NCI-H82 (cell line): ENCODE data around the gene INPPL1.
"Not testable (repeated sequence)": the region's sequence is repeated elsewhere in the genome, so short reads cannot be mapped to it uniquely, and the experiment has no call there.

Experiments
- DNase-seq: peaks from one replicate; lab custom pipeline; 2025; lab: John Stamatoyannopoulos, UW

The INPPL1 gene

DNA sequence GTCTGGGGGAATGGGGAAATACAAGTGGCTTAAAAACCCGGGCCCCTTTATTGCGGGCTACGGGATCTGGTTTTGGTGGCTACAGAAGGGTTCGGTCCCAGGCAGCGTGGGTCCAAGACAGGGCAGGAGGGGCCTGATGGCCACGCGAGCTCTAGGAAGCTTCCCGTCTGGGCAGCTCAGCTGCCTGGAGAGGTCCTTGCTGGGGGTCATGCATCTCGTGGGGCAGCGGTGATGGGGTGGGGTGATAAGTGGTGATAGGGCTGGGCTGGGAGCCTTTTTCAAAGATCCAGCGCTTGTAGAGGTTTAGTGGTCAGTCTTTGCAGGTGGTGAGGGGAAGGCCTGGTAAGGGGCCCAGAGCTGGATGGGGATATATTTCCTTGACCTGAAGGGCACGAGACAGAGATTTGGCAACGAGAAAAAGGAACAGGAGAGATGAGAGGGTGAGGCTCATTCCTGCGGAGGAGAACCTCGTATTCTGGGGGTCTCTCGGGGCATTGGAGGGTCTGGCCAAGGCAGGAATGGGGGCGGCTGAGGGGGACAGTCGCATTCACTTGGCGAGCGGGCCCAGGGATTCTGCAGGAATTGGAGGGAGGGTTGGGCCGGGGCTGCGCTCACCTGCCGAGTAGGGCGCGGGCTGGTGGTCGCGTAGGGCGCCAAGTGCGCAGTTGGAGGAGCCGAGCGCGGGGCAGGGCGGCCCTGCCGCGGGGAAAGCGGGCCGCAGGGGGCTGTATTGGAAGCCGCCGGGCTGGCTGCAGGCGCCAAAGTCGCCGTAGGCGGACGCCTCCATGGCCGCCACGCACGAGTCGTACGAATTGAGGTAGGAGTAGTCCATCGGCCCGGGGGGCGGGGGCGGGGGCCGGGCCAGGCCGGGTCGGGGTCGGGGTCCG, 18.8 kb downstream of the INPPL1 start:
- no peak for DNase-seq

DNA sequence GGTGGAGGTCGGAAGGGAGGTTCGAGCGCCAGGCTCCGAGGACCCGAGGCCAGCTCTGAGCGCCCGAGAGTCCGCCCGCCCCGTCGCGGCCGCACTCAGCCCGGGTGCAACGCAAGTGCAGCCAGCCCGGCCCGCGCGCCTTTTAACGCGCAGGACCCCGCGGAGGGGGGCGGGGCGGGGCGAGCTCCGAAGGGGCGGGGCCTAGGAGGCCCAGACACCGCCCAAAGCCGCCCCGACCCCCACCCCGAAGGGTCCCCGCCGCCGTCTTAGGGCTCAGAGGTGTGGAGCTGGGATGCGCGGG, 19.4 kb downstream of the INPPL1 start, which contains the start of gene PHOX2A:
TSS of gene PHOX2A (minus strand) at position 117 of the 301 bp plus-strand sequence. CDS start 172 bp downstream, outside the sequence.
- DNase-seq: peak; percentile 56

DNA sequence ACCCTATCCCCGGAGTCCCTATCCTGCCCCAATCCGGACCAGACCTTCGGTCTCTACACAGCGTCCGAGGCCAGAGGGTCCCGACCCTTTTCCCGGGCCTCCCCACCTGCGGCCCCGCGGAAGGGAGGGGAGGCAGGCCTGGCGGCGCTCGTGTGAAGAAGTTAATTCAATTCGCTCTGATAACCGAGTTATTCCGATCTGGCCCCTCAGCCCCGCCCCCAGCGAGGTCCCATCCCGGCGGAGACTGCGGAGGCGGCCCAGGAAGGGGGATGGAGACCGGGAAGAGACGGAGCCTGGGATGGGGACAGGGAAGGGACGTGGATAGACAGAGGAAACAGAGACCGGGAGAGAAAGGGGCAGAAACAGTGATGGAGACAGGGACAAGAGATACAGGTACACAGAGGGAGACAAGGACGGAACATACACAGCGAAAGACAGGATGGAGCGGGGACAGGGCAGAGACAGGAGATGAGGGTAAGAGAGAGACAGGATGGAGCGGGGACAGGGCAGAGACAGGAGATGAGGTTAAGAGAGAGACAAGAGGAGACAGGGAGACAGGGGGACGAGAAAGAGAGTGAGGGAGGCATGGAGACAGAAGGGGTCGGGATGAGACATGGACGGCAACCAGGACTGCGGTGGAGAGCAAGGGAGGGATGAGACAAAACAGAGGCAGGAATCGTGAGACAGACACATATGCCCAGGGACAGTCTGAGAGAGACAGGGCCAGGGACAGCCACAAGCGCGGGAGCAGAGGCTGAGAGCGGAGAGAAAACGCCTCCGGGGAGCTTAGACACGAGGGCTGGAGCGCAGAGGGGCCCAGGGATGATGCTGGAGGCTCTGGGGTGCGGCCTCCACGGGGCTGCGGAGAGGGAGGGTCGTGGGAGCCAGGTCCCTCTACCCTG, 20.0 kb downstream of the INPPL1 start:
- peak; percentile 56 for DNase-seq

DNA sequence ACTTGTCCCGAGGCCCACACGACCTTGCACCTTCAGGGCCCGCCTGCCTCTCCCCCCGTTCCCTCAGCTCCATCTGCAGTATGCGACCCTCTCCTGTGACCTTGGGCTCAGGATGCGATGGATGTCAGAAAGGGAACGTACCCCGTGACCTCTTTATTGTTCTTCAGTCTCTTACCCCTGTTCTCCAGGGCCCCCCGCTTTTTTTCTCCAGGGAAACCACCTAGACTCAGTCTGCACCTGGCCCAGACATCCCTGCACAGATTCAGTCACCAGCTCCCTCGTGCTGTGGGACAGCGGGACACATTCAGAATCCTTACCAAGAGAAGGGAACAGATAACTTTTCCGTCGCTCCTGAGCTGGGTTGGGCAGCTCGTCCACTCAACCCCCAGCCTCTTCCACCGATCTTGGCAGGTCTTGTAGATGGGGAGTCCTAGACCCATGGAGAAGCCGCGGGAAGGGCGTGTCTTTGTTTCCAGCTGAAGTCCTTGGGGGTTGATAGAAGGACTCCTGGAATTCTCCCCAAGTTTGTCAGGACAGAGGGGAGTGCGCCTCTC, 20.8 kb downstream of the INPPL1 start:
- DNase-seq: no peak

DNA sequence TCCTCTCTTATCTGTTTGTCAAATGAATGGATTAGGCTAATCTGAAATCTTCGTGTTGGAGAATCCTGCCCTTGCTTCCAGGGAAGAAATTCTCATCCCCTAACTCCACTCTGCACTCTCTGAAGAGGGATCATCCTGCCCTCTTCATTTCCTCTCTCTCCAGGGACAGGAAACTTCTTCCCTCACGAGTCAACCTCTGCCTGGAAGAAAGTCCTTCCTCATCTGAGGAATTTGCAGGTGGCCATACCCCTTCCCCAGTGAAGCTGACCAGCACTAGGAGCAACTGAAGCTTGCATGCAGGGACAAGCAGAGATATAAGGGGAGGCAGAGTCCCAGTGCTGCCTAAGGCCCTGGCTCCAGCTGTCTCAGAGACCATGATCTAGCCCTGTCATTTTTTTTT, 23.0 kb downstream of the INPPL1 start:
- no peak for DNase-seq

DNA sequence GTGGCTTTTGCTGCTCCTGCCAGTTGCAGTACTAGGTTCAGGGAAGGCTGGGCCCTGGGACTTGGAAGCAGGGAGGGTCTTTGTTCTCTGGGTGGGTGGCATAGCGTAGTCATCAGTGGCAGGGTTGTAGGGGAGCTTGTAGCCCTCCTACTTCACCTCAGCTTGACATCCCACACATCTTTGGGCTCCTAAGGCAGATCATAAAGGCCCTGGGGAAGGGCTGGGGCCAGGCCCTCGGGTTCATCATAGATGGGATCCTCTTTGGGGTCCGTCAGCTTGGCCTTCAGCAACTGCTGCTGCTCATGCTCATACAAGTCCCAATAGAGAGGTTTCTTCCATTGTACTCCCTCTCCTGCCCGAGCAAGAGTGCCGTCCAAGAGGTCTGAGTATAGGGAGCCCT, 25.4 kb downstream of the INPPL1 start:
- DNase-seq: no peak

DNA sequence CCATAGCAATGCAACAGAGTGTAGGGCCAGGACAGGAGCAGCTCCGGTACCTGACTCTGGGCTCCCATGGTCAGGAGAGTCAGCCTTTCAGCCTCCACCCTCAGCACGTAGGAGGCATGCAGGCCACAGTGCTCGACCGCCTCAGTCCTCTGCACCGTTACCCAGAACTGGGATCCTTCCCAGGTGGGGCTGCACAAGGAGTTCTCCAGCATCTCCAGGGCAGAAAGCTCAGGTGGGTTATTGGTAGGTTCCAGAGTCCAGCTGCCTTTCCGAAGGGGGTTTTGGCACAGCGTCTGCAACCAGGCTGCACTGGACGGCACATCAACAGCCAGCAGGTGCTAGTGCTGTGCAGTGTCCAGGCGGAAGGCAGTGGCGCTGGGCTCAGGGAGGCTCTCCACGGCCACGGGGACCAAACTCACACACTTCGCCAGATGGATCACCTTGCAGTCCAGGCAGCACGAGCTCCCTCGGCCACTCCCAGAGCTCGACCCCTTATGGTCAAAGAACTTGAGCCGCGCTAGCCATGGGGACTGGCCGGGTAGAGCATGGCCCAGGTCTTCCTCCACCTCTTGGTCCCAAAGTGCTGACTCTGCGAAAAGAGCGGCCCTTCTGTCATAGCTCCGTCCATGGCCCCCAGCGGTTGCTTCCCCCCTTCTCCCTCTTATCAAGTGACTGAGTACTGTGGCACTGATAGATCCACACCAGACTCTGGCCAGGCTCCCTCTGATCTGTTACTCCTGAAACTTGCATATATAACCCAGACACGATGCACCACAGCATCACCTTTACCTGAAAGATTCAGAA, 26.3 kb downstream of the INPPL1 start:
- DNase-seq: no peak

DNA sequence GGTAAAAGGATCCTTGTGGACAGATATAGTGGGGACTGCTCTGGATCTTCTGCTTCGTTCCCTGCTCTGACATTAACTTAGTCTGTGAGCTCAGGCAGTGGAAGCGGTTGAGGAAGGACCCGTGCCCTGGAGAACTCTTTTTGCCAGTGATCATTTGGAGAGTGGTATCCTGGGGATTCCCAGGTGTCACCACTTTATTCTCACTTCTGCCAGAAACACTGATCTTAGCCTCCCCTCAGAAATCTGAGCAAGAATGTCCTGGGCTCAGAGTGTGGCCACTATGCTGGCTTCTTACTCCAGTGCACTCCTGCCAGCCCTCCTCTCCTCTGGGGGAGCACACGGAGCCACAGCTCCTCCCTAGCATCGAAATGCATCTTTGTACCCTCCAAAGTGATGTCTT, 27.0 kb downstream of the INPPL1 start:
- DNase-seq: no peak

DNA sequence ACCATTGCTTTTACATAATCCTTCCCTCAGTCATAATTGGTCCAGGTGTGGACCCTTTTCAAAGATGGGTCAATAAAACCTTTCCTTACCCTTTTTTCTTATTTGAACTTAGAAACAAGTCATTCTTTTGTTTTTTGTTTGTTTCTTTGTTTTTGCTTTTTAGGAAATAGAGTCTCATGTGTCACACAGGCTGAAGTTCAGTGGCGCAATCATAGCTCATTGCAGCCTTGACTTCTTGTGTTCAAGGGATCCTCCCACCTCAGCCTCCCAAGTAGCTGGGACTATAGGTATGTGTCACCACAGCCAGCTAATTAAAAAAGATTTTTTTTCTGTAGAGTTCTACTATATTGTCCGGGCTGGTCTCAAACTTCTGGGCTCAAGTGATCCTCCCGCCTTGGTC, 28.8 kb downstream of the INPPL1 start:
- DNase-seq: no peak

DNA sequence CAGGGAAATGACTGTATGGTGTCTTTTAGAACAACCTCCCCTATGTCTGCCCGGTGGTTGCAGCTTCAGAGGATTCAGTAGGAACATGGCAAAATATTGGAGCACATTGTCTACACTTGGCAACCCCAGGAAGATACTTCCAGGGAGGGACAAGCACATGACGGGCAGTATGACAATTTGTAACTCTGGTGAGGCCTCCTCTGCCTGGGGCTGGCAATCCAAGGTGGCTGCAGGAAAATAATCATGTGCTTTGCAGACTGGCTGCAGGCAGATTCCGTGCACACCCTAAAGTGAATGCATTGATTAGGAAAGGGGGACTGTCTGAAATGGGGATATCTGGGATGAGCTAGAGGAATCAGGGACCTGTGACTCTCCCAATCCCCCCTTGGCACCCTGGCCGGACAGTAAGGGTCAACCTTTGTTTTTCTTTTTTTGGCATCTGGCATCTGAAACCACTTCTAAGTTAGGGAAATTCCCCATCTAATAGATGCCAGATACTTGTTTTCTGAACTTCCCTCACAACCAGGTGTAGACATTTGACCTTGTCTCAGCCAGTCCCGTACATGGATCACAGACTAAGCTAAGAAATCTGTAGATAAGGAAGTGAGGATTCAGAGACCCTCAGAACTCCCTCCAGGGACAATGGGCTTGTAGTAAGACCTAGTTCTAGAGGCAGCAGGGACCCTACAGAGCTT, 29.9 kb downstream of the INPPL1 start:
- no peak for DNase-seq

DNA sequence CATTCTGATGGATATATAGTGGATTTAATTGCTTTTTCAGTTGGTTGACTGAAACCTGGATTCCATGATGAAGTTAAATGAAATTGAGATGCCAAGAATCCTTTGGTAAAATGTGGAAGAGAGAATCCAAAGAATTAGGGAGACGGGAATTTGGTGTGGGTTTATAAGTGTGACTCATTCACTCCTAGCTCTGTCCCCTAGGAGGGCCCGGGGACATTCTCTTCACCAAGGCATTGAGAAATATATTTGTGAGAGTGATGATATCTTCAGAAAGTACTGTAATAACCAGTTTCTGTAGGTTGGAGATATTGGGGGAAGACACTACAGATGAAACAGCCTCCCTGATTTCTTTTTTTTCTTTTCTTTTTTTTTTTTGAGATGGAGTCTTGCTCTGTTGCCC, 33.0 kb downstream of the INPPL1 start:
- DNase-seq: no peak

DNA sequence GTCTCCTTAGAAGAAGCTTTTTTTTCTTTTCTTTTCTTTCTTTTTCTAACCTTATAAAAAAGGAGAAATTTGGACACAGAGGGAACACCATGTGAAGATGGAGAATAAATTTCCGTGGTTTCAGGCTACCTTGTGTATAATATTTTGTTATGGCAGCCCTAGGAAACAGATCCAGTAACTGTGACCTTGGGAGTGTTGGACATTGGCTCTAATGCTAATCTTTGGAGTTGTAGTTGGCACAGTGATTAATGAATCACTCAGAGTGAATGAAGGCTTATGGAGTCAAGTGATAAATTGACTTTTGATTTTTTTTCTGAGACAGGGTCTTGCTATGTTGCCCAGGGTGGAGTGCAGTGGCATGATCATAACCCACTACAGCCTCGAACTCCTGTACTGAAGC, 34.9 kb downstream of the INPPL1 start:
- DNase-seq: no peak

DNA sequence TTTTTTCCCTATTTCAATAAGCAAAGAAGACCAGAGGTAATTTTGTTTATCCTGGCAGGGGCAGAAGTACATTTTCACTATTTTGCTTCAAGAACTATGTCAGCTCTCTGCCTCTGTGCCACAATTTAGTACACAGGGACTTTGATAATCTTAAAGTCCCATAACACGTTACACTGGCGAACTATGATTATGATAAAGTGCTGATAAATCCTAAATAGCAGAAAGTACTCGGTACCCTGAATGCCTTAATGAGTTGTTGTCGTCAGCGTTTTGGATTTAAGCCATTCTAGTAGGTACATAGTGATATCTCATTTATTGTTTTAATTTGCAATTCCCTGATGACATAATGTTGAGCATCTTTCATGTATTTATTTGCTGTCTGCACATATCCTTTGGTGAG, 36.0 kb downstream of the INPPL1 start:
- no peak for DNase-seq

DNA sequence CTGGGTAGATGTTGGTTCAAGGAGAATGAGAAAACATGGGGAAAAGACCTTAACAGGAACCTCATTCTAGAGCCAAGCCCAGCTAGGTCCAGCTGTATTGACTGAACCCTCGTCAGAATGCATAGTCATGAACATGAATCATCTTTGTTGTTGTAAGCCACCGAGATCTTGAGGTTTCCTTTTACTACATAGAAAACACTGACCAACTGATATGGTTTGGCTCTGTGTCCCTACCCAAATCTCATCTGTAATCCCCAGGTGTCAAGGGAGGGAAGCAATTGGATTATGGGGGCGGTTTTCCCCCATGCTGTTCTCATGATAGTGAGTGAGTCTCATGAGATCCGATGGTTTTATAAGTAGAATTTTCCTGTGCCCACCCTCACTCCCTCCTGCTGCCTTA, 38.8 kb downstream of the INPPL1 start:
- peak; percentile 32 for DNase-seq

DNA sequence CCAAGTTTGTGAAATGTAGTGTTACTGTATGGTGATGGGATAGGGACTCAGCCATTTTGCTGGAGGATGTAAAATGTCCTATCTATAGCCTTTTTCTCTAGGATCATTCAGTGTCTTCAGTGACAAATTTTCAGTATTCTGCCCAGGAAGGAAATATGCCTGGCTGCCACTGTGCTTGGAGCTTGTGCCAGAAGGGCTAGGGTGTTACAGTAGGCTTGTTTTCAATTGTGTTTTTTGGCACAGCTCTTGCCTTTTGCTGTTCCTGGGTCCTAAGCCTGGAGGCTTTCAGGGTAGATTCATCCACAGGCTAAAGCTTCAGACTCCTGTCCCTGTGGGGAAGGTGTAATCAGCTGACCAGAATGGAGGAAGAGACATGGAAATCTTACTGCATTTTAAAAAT, 41.4 kb downstream of the INPPL1 start:
- DNase-seq: no peak

DNA sequence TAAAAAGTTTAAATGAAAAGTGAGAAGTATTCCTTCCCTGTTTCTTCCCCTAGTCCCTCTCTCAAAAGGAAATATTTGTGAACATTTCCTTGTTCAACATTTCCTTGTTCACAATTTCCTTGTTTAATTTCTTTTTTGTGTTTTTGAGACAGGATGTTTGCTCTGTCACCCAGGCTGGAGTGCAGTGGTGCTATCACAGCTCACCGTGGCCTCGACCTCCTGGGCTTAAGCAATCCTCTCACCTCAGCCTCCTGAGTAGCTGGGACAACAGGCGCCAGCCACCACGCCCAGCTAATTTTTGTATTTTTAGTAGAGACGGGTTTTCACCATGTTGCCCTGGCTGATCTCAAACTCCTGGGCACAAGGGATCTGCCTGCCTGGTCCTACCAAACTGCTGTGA, 42.4 kb downstream of the INPPL1 start:
- DNase-seq: not testable (repeated sequence)

DNA sequence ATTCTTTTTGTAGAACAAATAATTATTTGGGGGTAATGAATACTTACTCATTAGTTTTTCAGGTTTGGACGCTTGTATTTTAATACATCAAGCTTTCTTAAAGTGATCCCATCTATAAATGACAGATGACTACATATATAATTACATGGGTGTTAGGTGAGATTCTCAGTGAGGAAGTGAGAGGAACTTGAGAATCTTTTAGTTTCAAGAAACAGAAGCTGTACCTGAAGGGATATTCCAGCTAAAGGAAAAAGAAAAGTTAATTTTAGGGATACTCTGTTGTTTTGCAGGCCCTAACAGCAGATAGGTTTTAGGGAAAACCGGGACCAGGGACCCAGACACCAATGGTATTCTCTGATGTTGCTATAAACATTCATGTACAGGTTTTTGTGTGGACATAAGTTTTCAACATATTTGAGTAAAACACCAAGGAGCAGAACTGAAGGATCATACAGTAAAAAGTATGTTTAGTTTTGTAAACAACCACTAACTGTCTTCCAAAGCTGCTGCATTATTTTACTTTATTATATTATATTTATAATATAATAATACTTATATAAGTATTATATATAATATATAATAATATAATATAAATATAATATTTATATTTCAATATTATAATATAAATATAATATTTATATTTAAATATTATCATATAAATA, 43.5 kb downstream of the INPPL1 start:
- no peak for DNase-seq

DNA sequence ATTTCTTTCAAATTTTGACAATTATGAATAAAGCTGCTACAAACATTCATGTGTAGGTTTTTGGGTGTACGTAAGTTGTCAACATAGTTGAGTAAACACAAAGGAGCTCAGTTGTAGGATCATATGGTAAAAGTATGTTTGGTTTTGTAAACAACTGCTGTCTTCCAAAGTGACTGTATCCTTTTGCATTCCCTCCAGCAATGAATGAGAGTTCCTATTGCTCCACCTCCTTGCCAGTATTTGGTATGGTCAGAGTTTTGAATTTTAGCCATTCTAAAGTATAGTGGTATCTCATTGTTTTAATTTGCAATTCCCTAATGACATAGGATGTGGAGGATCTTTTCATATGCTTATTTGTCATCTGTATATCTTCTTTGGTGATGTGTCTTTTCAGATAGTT, 47.4 kb downstream of the INPPL1 start:
- no peak for DNase-seq

DNA sequence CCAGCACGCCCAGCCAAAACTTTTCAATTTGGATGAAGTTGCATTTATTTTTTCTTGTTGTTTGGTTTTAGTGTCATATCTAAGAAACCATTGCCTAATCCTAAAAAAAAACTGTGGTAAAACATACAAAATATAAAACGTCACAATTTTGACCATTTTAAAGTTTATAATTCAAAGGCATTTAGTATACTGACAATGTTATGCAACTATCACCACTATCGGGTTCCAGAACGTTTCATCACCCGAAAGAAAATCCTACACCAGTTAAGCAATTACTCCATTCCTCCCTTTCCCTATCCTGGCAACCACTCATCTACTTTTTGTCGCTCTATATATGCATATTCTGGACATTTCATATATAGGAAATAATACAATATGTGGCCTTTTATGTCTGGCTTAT, 49.9 kb downstream of the INPPL1 start:
- DNase-seq: no peak

DNA sequence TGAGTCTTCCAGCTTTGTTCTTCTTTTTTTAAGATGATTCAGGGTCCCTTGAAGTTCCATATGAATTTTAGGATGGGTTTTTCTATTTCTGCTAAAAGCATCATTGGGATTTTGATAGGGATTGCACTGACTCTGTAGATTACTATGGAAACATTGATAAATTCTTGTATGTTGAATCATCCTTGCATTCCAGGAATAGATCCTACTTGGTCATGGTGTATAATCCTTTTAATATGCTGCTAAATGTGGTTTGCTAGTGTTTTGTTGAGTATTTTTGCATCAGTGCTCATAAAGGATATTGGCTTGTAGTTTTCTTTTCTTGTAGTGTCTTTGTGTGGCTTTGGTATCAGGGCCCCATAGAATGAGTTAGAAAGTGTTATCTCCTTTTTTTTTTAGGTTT, 54.3 kb downstream of the INPPL1 start:
- DNase-seq: no peak

DNA sequence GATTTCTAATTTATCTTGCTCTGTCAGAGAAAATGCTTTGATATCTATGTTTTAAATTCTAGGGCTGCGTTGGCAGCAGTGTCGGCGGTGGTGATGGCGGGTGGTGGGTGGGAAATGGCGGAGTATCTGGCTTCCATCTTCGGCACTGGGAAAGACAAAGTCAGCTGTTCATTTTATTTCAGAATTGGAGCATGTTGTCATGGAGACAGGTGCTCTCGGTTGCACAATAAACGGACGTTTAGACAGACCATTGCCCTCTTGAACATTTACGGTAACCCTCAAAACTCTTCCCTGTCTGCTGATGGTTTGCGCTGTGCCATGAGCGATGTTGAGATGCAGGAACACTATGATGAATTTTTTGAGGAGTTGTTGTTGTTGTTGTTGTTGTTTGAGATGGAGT, 55.5 kb downstream of the INPPL1 start:
- no peak for DNase-seq
